ENCODE measurements around the gene SWI5. TPM values are rescaled to one million over a fixed set of nuclear protein-coding genes. Genes with fewer than 3 reads are reported as not detected.

Gene SWI5
- total and polyA plus RNA-seq, 9 of the 15 experiments (the other 6 are each of a cell fraction or from before 2014, with no cell fraction given) = 62.8 to 133 (median 95.9) TPM

GRCh38 chr9:128285033-128285784, 9.1 kb downstream of the SWI5 start:
- Histone ChIP-seq H3K27ac (ENCODE audit: extremely low read depth, low read depth, low read length) (no peak overlapping the region), H3K9me1 (ENCODE audit: control insufficient read depth, insufficient read depth, low read length) (no peaks in the 10 kb centered on the region), H3K9me3 (replicated peaks; ENCODE audit: control insufficient read depth, insufficient read depth, low read depth, low read length) (0 out of 2 replicates have a peak, but pooled peaks cover 2% of the 10 kb centered on the region), H3K27me3 (ENCODE audit: control insufficient read depth in 2 of 2, insufficient read depth in 2 of 2, low read length in 2 of 2) (no peaks in the 10 kb centered on the region), H3K36me3 (ENCODE audit: control insufficient read depth, insufficient read depth, low read length) (peaks cover 30% of the 10 kb centered on the region), H4K20me1 (replicated peaks; ENCODE audit: control insufficient read depth, insufficient read depth, low read length) (no peaks in the 10 kb centered on the region; the same call in 1 of the 2 replicates), H3K4me2 (ENCODE audit: insufficient read depth, low read length) (no peak overlapping the region), H3K4me3 (no peak overlapping the region), H3K9ac (ENCODE audit: insufficient read depth in 1 of 2, low read depth in 2 of 2, low read length in 2 of 2) (peak overlapping the region in 1 of 2 experiments; percentile 12; a peak in 1 of 4 replicates), H2AFZ (ENCODE audit: low read depth, low read length) (no peak overlapping the region), H3K79me2 (ENCODE audit: control insufficient read depth, insufficient read depth, low read length) (no peaks in the 10 kb centered on the region), H3K4me1 (replicated peaks in 1 of 2; ENCODE audit: control insufficient read depth in 2 of 2, insufficient read depth in 2 of 2, low read length in 2 of 2) (peaks cover under 1 to 9% of the 10 kb centered on the region in 2 experiments; a peak in 3 of 5 replicates)
- in situ Hi-C loops (cut with MboI) (loop anchor here (25.0 kb wide), 1 partner anchor 1502 kb away; no protein-coding TSS in a partner anchor), intact Hi-C loops (cut with micrococcal nuclease) (no loop called here)
- ChIA-PET CTCF (ENCODE audit: low intra/inter-chr PET ratio) (interaction anchor here (0.6 kb wide), 1 partner anchor 1595 kb away, joined by 3 read pairs; no protein-coding TSS in a partner anchor), POLR2A (interaction anchor here (0.7 to 5.5 kb wide), 9 partner anchors 8 to 412 kb away, joined by 3 to 35 read pairs (median 4); partner anchors contain the start of genes GOLGA2 and SWI5)
- FAIRE-seq (no peak), ATAC-seq (peak; percentile 37), DNase-seq (ENCODE audit: extremely low read depth in 1 of 4, low spot score in 3 of 4) (peak in 1 of 4 experiments; percentile 24)
- 86% methylated on average over 12 of the region's 12 CpGs for WGBS (ENCODE audit: insufficient coverage, low coverage, missing lambda C conversion rate)
- no TSS peak for BruUV-seq (replicated peaks)
- no peak for TF ChIP-seq DACH1 (IDR thresholded peaks at IDR 0.05; ENCODE audit: partially characterized antibody)
- no peak for TF ChIP-seq MAFF (IDR thresholded peaks at IDR 0.05; ENCODE audit: low read length)
- TF ChIP-seq SNRNP70 (optimal IDR thresholded peaks at IDR 0.05; ENCODE audit: low read depth, low read length) = no peak
- no peak for TF ChIP-seq SREBF2 (CRISPR knock-in tag; IDR thresholded peaks at IDR 0.05)
- TF ChIP-seq, protein P1, sequence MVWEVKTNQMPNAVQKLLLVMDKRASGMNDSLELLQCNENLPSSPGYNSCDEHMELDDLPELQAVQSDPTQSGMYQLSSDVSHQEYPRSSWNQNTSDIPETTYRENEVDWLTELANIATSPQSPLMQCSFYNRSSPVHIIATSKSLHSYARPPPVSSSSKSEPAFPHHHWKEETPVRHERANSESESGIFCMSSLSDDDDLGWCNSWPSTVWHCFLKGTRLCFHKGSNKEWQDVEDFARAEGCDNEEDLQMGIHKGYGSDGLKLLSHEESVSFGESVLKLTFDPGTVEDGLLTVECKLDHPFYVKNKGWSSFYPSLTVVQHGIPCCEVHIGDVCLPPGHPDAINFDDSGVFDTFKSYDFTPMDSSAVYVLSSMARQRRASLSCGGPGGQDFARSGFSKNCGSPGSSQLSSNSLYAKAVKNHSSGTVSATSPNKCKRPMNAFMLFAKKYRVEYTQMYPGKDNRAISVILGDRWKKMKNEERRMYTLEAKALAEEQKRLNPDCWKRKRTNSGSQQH (CRISPR knock-in tag; IDR thresholded peaks at IDR 0.05) = peak; percentile 79; the same call in 1 of the 2 replicates
- TF ChIP-seq ZNF311 (CRISPR knock-in tag; IDR thresholded peaks at IDR 0.05) = no peak
- TF ChIP-seq AFF4 (CRISPR knock-in tag; IDR thresholded peaks at IDR 0.05) = no peak
- TF ChIP-seq SP2 (IDR thresholded peaks at IDR 0.05; ENCODE audit: extremely low read depth, low read depth, low read length, poor library complexity, severe bottlenecking) = no peak
- TF ChIP-seq CTCFL (IDR thresholded peaks at IDR 0.05; ENCODE audit: borderline replicate concordance, insufficient read depth, low read depth, low read length, poor library complexity, severe bottlenecking) = peak; percentile 37
- TF ChIP-seq, protein P2, sequence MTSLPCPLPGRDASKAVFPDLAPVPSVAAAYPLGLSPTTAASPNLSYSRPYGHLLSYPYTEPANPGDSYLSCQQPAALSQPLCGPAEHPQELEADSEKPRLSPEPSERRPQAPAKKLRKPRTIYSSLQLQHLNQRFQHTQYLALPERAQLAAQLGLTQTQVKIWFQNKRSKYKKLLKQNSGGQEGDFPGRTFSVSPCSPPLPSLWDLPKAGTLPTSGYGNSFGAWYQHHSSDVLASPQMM (CRISPR knock-in tag; IDR thresholded peaks at IDR 0.05) = no peak
- TF ChIP-seq NCOA1 (IDR thresholded peaks at IDR 0.05; ENCODE audit: low read depth) = no peak
- TF ChIP-seq RHOXF2B (CRISPR knock-in tag; conservative IDR thresholded peaks at IDR 0.05) = no peak
- TF ChIP-seq ZNF507 (tag; conservative IDR thresholded peaks at IDR 0.05) = no peak
